ENCODE measurements around the gene PAX6.

The PAX6 gene

GRCh38 chr11:31807799-31808667, 3.1 kb downstream of the PAX6 start:
- H3K4me3 Mint-ChIP-seq: no peak overlapping the region
- H3K27me3 Mint-ChIP-seq: peaks cover 100% of the 10 kb centered on the region
- H3K4me1 Mint-ChIP-seq: peaks cover 42% of the 10 kb centered on the region
- peaks cover 21% of the 10 kb centered on the region for H3K36me3 Mint-ChIP-seq
- DNase-seq: no peak
- no peak overlapping the region for H3K27ac Mint-ChIP-seq
- CTCF ChIA-PET: interaction anchor here (1.2 to 2.0 kb wide), 4 partner anchors 9 to 702 kb away, joined by 3 to 6 read pairs (median 4); no protein-coding TSS in a partner anchor
- H3K9me3 Mint-ChIP-seq: no peaks in the 10 kb centered on the region

- Mint-ChIP-seq H3K36me3 (peaks cover 26% of the 10 kb centered on the region), H3K27ac (peak overlapping the region; percentile 6), H3K9me3 (no peaks in the 10 kb centered on the region), H3K4me1 (peaks cover 37% of the 10 kb centered on the region), H3K4me3 (no peak overlapping the region), H3K27me3 (peaks cover 100% of the 10 kb centered on the region)
- CTCF ChIA-PET: interaction anchor here (1.2 to 2.0 kb wide), 4 partner anchors 8 to 701 kb away, joined by 3 to 6 read pairs (median 4); no protein-coding TSS in a partner anchor
- no peak for DNase-seq
Observed at GRCh38 chr11:31806928-31807798, 4.0 kb downstream of the PAX6 start.

GRCh38 chr11:31806186-31806927, 4.8 kb downstream of the PAX6 start:
- Mint-ChIP-seq H3K4me3 (no peak overlapping the region), H3K27me3 (peaks cover 97% of the 10 kb centered on the region), H3K27ac (peak overlapping the region; percentile 45), H3K36me3 (peaks cover 25% of the 10 kb centered on the region), H3K4me1 (peaks cover 33% of the 10 kb centered on the region), H3K9me3 (no peaks in the 10 kb centered on the region)
- DNase-seq: no peak
- CTCF ChIA-PET: interaction anchor here (2.0 kb wide), 1 partner anchor 151 kb away, joined by 5 read pairs; no protein-coding TSS in a partner anchor

GRCh38 chr11:31805629-31806185, 5.4 kb downstream of the PAX6 start:
- Mint-ChIP-seq H3K9me3 (no peaks in the 10 kb centered on the region), H3K27ac (no peak overlapping the region), H3K4me3 (no peak overlapping the region), H3K36me3 (peaks cover 21% of the 10 kb centered on the region), H3K27me3 (peaks cover 97% of the 10 kb centered on the region), H3K4me1 (peaks cover 28% of the 10 kb centered on the region)
- CTCF ChIA-PET: no interaction called here
- no peak for DNase-seq

GRCh38 chr11:31805037-31805628, 6.0 kb downstream of the PAX6 start:
- no peak overlapping the region for H3K27ac Mint-ChIP-seq
- peaks cover 22% of the 10 kb centered on the region for H3K36me3 Mint-ChIP-seq
- H3K4me3 Mint-ChIP-seq: peak overlapping the region; percentile 41
- DNase-seq: no peak
- CTCF ChIA-PET: no interaction called here
- H3K27me3 Mint-ChIP-seq: peaks cover 97% of the 10 kb centered on the region
- peaks cover 26% of the 10 kb centered on the region for H3K4me1 Mint-ChIP-seq
- H3K9me3 Mint-ChIP-seq: no peaks in the 10 kb centered on the region

- no peak for DNase-seq
- Mint-ChIP-seq H3K9me3 (no peaks in the 10 kb centered on the region), H3K36me3 (peaks cover 20% of the 10 kb centered on the region), H3K4me1 (peaks cover 23% of the 10 kb centered on the region), H3K4me3 (peak overlapping the region; percentile 41), H3K27me3 (peaks cover 97% of the 10 kb centered on the region), H3K27ac (peak overlapping the region; percentile 22)
- CTCF ChIA-PET: no interaction called here
Observed at GRCh38 chr11:31804312-31805036, 6.6 kb downstream of the PAX6 start.

- Mint-ChIP-seq H3K27me3 (peaks cover 97% of the 10 kb centered on the region), H3K36me3 (peaks cover 20% of the 10 kb centered on the region), H3K9me3 (no peaks in the 10 kb centered on the region), H3K4me3 (peak overlapping the region; percentile 15), H3K27ac (peak overlapping the region; percentile 72), H3K4me1 (peaks cover 19% of the 10 kb centered on the region)
- DNase-seq: no peak
- CTCF ChIA-PET: no interaction called here
Observed at GRCh38 chr11:31803813-31804311, 7.3 kb downstream of the PAX6 start.

GRCh38 chr11:31802990-31803812, 7.9 kb downstream of the PAX6 start:
- peaks cover 20% of the 10 kb centered on the region for H3K36me3 Mint-ChIP-seq
- H3K4me3 Mint-ChIP-seq: peak overlapping the region; percentile 15
- peak overlapping the region; percentile 72 for H3K27ac Mint-ChIP-seq
- H3K27me3 Mint-ChIP-seq: peaks cover 97% of the 10 kb centered on the region
- no peak for DNase-seq
- H3K9me3 Mint-ChIP-seq: no peaks in the 10 kb centered on the region
- H3K4me1 Mint-ChIP-seq: peaks cover 19% of the 10 kb centered on the region
- CTCF ChIA-PET: no interaction called here

GRCh38 chr11:31802609-31802989, 8.5 kb downstream of the PAX6 start:
- Mint-ChIP-seq H3K4me1 (peaks cover 23% of the 10 kb centered on the region), H3K9me3 (no peaks in the 10 kb centered on the region), H3K27me3 (peaks cover 97% of the 10 kb centered on the region), H3K4me3 (no peak overlapping the region), H3K27ac (peak overlapping the region; percentile 28), H3K36me3 (peaks cover 22% of the 10 kb centered on the region)
- CTCF ChIA-PET: no interaction called here
- no peak for DNase-seq

GRCh38 chr11:31802000-31802551, 9.0 kb downstream of the PAX6 start:
- Mint-ChIP-seq H3K27me3 (peaks cover 97% of the 10 kb centered on the region), H3K9me3 (no peaks in the 10 kb centered on the region), H3K4me1 (peaks cover 24% of the 10 kb centered on the region), H3K4me3 (no peak overlapping the region), H3K36me3 (peaks cover 24% of the 10 kb centered on the region), H3K27ac (no peak overlapping the region)
- CTCF ChIA-PET: no interaction called here
- DNase-seq: no peak

GRCh38 chr11:31801298-31801702, 9.8 kb downstream of the PAX6 start:
- H3K4me3 Mint-ChIP-seq: no peak overlapping the region
- peaks cover 24% of the 10 kb centered on the region for H3K4me1 Mint-ChIP-seq
- no peak for DNase-seq
- peaks cover 97% of the 10 kb centered on the region for H3K27me3 Mint-ChIP-seq
- peak overlapping the region; percentile 13 for H3K27ac Mint-ChIP-seq
- H3K9me3 Mint-ChIP-seq: no peaks in the 10 kb centered on the region
- H3K36me3 Mint-ChIP-seq: peaks cover 24% of the 10 kb centered on the region
- CTCF ChIA-PET: no interaction called here
